ENCODE data around the gene CTRB1. TPM values are rescaled to one million over a fixed set of nuclear protein-coding genes. Genes with fewer than 3 reads are reported as not detected.
"Not testable (repeated sequence)": the region's sequence is repeated elsewhere in the genome, so short reads cannot be mapped to it uniquely, and the experiment has no call there.

CTRB1 gene
- total RNA-seq, 1 donor from 2014 or later = not detected

DNA sequence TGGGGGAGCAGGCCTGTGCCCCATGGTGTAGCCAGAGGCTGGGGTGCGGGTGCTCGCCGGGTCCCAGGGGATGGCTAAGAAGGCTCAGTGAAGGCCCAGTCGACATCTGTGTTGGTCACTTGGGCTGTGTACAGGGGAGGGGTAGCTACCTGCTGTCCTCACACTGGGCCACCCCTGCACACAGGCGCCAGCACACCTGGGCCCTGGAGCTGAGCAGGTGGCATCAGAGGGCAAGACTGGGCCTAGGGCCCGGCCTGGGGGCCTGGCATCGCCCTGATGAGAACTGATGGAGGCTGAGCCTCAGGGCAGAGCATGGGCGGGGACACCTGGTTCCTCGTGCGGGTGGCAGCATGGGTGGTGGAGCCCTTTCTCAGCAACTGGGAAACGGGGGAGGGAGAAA is 11.0 kb upstream of the CTRB1 start:
- no peak overlapping the region for H3K4me3 Mint-ChIP-seq
- no peaks in the 10 kb centered on the region for H3K36me3 Mint-ChIP-seq (ENCODE audit: low read depth)
- DNase-seq = no peak
- H3K9me3 Mint-ChIP-seq = no peaks in the 10 kb centered on the region
- H3K27me3 Mint-ChIP-seq = no peaks in the 10 kb centered on the region
- no peak overlapping the region for H3K27ac Mint-ChIP-seq
- H3K4me1 Mint-ChIP-seq = no peaks in the 10 kb centered on the region
- intact Hi-C loops (cut with micrococcal nuclease) = loop anchor here (2.0 kb wide), 1 partner anchor 17 kb away; no protein-coding TSS in a partner anchor

DNA sequence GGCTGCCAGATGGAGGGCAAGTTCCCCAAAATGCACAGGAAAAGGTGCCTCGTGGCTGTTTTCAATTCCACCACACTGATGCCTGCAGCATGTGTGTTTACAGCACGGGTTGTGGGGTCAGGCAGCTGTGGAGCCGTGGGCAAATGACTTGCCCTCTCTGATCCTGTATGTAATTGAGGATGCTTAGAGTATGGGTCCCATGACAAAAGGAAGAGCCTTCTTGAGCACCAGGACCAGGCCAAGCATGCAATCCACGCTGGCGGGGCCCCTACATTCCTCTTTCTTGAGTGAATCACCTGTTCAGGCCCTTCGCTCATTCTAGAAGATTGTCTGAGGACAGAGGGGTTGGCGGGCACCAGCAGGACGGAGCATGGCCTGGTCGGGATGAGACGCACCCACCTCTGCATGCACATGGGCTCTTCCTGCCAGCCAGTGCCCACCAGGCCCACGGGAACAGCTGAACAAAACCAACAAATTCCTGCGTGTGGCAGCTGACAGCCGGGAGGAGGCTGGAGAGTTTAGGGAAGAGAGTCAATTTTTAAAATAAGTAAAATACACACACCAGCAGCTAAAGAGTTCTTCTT is 10.5 kb upstream of the CTRB1 start:
- Mint-ChIP-seq H3K4me1 (no peaks in the 10 kb centered on the region), H3K27me3 (no peaks in the 10 kb centered on the region), H3K27ac (no peak overlapping the region), H3K36me3 (ENCODE audit: low read depth) (no peaks in the 10 kb centered on the region), H3K4me3 (no peak overlapping the region), H3K9me3 (no peaks in the 10 kb centered on the region)
- no peak for DNase-seq
- intact Hi-C loops (cut with micrococcal nuclease) = no loop called here

DNA sequence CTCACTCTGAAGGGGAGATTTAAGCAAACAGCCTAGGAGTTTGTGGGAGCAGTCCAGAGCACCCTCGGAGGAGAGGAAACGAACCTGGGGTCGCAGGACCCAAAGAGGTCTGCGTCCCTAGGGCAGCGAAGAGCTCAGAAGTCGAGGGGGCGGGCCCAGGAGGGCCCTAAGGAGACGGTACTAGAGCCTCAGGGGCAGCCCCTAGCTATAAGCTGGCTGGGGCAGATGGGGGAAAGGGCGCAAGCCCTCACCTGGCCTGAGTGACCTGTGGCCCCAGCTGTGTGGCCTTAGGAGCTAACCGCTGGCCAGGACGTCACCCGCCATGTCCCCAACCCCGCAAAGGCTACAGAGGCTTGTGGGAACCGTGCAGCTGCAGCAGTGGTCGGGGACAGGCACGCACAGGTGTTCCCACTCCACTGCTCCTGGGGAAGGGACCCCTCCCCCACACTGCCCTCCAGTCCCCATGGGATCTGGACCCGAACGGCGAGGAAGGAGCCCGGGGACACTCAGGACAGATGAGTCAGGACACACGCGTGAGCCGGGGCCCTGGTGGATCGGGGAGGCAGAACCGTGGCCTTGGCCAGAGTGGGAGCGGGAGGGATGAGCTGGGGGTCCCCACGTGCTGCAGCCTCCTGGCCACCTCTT is 9.8 kb upstream of the CTRB1 start:
- Mint-ChIP-seq H3K36me3 (ENCODE audit: low read depth) (no peaks in the 10 kb centered on the region), H3K4me3 (no peak overlapping the region), H3K27ac (no peak overlapping the region), H3K9me3 (no peaks in the 10 kb centered on the region), H3K4me1 (no peaks in the 10 kb centered on the region), H3K27me3 (no peaks in the 10 kb centered on the region)
- no peak for DNase-seq
- intact Hi-C loops (cut with micrococcal nuclease) = no loop called here

- H3K9me3 Mint-ChIP-seq; H3K4me1 Mint-ChIP-seq; H3K36me3 Mint-ChIP-seq (ENCODE audit: low read depth); DNase-seq; intact Hi-C loops (cut with micrococcal nuclease); H3K27ac Mint-ChIP-seq; H3K4me3 Mint-ChIP-seq; H3K27me3 Mint-ChIP-seq: not testable (repeated sequence)
Observed at GRCh38 chr16:75209514-75209913, 9.3 kb upstream of the CTRB1 start.

DNA sequence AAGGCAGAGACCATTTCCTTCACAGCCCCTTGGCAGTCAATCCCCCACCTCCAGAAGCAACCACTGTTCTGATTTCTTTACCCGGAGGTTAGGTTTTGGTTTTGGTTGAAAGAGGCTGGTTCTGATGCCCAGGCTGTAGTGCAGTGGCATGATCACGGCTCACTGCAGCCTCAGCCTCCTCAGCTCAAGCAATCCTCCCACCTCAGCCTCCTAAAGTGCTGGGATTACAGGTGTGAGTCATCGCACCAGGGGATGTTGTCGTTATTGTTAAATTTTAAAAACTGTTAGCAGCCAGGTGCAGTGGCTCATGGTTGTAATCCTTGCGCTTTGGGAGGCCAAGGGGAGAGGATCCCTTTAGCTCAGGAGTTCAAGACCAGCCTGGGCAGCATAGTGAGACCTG is 8.8 kb upstream of the CTRB1 start:
- Mint-ChIP-seq H3K36me3 (ENCODE audit: low read depth) (no peaks in the 10 kb centered on the region), H3K4me3 (no peak overlapping the region), H3K4me1 (no peaks in the 10 kb centered on the region), H3K27me3 (no peaks in the 10 kb centered on the region), H3K9me3 (no peaks in the 10 kb centered on the region), H3K27ac (no peak overlapping the region)
- intact Hi-C loops (cut with micrococcal nuclease) = no loop called here
- no peak for DNase-seq

DNA sequence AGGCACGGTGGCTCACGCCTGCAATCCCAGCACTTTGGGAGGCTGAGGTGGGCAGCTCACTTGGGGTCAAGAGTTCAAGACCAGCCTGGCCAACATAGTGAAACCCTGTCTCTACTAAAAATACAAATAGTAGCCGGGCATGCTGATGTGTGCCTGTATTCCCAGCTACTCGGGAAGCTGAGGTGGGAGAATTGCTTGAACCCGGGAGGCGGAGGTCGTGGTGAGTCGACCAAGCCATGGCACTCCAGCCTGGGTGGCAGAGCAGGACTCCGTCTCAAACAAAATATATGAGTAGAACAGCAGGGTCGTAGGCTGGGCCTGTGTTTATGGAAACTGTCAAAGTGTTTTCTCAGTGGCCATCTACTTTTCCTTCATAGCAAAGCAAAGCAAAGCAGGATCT is 7.5 kb upstream of the CTRB1 start:
- H3K27me3 Mint-ChIP-seq; H3K4me3 Mint-ChIP-seq; intact Hi-C loops (cut with micrococcal nuclease); H3K36me3 Mint-ChIP-seq (ENCODE audit: low read depth); H3K27ac Mint-ChIP-seq; H3K4me1 Mint-ChIP-seq; H3K9me3 Mint-ChIP-seq; DNase-seq: not testable (repeated sequence)

DNA sequence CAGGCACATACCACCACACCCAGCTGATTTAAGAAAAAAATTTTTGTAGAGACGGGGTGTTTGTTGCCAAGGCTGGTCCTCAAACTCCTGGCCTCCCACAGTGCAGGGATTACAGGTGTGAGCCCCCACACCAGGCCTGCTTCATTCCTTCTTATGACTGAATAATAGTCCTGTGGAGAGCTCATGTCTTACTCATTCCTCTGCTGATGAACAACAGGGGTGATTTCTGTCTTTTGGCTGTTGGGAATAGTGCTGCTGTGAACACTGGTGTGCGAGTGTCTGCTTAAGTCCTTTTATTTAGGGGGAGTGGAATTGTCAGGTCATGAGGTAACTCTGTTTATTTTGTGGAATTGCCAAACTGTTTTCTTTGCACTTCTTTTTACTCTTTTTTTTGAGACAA is 2.7 kb upstream of the CTRB1 start:
- H3K4me1 Mint-ChIP-seq = peaks cover 4% of the 10 kb centered on the region
- H3K4me3 Mint-ChIP-seq = no peak overlapping the region
- no peak overlapping the region for H3K27ac Mint-ChIP-seq
- H3K9me3 Mint-ChIP-seq = no peaks in the 10 kb centered on the region
- intact Hi-C loops (cut with micrococcal nuclease) = no loop called here
- no peaks in the 10 kb centered on the region for H3K36me3 Mint-ChIP-seq (ENCODE audit: low read depth)
- no peak for DNase-seq
- H3K27me3 Mint-ChIP-seq = no peaks in the 10 kb centered on the region

DNA sequence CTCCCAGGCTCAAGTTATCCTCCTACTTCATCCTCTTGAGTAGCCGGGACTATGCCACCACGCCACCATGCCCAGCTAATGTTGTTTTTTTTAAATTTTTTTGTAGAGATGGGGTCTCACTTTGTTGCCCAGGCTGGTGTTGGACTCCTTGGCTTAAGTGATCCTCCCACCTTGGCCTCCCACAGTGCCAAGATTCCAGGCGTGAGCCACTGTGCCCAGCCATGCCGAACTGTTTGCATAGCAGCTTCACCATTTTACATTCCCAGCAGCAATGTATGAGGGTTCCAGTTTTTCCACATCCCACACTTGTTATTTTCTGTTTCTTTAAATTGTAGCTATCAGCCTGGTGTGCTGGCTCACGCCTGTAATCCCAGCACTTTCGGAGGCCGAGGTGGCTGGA is 2.2 kb upstream of the CTRB1 start:
- DNase-seq = no peak
- intact Hi-C loops (cut with micrococcal nuclease) = no loop called here
- peaks cover 4% of the 10 kb centered on the region for H3K4me1 Mint-ChIP-seq
- H3K36me3 Mint-ChIP-seq (ENCODE audit: low read depth) = no peaks in the 10 kb centered on the region
- no peaks in the 10 kb centered on the region for H3K9me3 Mint-ChIP-seq
- no peak overlapping the region for H3K27ac Mint-ChIP-seq
- H3K4me3 Mint-ChIP-seq = no peak overlapping the region
- H3K27me3 Mint-ChIP-seq = no peaks in the 10 kb centered on the region

GRCh38 chr16:75217389-75217851 is 1.4 kb upstream of the CTRB1 start:
- Mint-ChIP-seq H3K9me3 (no peaks in the 10 kb centered on the region), H3K27me3 (no peaks in the 10 kb centered on the region), H3K4me3 (no peak overlapping the region), H3K4me1 (peaks cover 4% of the 10 kb centered on the region), H3K27ac (no peak overlapping the region), H3K36me3 (ENCODE audit: low read depth) (no peaks in the 10 kb centered on the region)
- no peak for DNase-seq
- intact Hi-C loops (cut with micrococcal nuclease) = no loop called here

GRCh38 chr16:75219088-75219487 is 300 bp downstream of the CTRB1 start:
- intact Hi-C loops (cut with micrococcal nuclease) = no loop called here
- Mint-ChIP-seq H3K27ac (no peak overlapping the region), H3K4me1 (peaks cover 4% of the 10 kb centered on the region), H3K9me3 (no peaks in the 10 kb centered on the region), H3K4me3 (no peak overlapping the region), H3K36me3 (ENCODE audit: low read depth) (no peaks in the 10 kb centered on the region), H3K27me3 (no peaks in the 10 kb centered on the region)
- no peak for DNase-seq

DNA sequence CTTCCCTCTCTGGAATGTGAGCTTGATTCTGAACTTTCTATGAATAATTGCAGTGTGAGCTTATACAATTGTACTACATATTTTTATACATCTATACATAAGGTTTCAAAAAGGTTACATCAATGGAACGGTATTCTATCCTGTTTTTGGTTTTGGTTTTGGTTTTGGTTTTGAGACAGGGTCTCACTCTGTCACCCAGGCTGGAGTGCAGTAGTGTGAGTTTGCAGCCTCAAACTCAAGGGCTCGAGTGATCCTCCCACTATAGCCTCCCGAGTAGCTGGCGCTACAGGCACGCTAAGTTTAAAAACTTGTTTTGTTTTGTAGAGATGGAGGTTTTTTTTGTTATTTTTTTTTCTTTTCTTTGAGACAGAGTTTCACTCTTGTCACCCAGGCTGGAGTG is 1.1 kb downstream of the CTRB1 start:
- Mint-ChIP-seq H3K4me3 (peak overlapping the region; percentile 70), H3K27ac (peak overlapping the region; percentile 59), H3K4me1 (peaks cover 4% of the 10 kb centered on the region), H3K27me3 (no peaks in the 10 kb centered on the region), H3K36me3 (ENCODE audit: low read depth) (no peaks in the 10 kb centered on the region), H3K9me3 (no peaks in the 10 kb centered on the region)
- peak; percentile 73 for DNase-seq
- intact Hi-C loops (cut with micrococcal nuclease) = no loop called here

DNA sequence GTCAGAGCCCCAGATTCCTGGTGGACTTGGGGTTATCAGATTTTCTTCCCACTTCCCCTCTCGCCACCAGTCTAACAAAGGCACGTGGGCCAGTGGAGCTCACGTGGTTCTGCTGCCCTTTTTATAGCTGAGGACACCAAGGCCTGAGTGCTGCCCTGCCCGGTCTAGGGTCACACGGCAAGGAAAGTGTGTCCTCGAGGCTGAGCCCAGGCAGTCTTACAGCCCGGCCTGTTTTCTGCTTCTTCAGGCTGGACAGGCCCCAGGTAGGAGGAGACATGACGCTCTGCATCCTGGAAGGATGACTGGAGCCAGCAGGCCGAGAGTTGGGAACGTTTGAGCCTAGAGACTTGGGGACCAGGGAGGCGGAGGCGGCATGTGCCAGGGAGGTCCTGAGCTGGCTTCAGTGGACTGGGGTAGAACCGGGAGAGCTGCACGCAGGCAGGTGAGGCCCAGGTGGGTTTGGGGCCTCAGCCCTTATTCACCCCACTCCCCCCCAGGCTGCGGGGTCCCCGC is 3.5 kb downstream of the CTRB1 start:
- DNase-seq = no peak
- H3K36me3 Mint-ChIP-seq (ENCODE audit: low read depth) = no peaks in the 10 kb centered on the region
- peaks cover 4% of the 10 kb centered on the region for H3K4me1 Mint-ChIP-seq
- intact Hi-C loops (cut with micrococcal nuclease) = no loop called here
- H3K9me3 Mint-ChIP-seq = no peaks in the 10 kb centered on the region
- H3K27me3 Mint-ChIP-seq = no peaks in the 10 kb centered on the region
- H3K4me3 Mint-ChIP-seq = no peak overlapping the region
- H3K27ac Mint-ChIP-seq = no peak overlapping the region

DNA sequence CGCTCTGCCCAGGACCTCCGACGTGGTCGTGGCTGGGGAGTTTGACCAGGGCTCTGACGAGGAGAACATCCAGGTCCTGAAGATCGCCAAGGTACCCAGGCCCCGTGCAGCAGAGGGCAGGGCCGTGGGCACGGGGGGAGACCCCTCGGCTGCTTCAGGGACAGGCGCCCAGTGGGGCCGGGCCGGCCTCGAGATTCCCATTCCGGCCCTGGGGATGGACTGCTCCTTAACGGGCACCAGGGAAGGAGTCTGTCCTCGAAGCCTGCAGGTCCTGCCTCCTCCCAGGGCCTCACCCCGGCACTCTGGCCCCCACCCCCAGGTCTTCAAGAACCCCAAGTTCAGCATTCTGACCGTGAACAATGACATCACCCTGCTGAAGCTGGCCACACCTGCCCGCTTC is 4.3 kb downstream of the CTRB1 start:
- H3K4me1 Mint-ChIP-seq; H3K36me3 Mint-ChIP-seq (ENCODE audit: low read depth); H3K27me3 Mint-ChIP-seq; H3K9me3 Mint-ChIP-seq; H3K4me3 Mint-ChIP-seq; H3K27ac Mint-ChIP-seq; DNase-seq; intact Hi-C loops (cut with micrococcal nuclease): not testable (repeated sequence)

DNA sequence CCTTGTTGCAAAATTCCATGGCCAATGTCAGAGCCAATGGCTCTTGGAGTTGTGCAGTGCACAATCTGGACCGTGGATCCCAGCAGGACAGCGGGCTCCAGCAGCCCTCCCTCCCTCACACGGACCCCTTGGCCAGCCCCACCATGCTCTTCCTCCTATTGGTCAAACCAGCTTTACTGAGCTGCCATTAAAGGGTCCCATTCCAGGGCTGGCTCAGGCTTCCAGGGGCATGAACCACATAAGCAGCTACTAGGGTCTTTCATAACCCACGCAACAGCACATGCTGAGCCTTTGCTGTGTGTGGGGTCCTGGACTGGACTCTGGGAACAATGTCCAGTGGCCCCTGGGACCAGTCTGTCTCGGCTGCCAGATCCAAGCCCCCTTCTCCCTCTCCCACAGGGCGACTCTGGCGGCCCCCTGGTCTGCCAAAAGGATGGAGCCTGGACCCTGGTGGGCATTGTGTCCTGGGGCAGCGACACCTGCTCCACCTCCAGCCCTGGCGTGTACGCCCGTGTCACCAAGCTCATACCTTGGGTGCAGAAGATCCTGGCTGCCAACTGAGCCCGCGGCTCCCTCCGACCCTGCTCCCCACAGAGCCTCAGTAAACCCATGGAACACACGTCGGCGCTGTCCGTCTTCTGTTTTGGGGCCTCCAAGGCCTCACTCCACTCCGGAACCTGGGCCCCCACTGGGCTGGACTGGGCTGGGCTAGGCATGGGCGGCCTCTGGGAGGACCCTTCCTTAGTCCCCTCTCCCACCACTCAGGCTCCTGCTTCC is 5.7 kb downstream of the CTRB1 start:
- H3K27me3 Mint-ChIP-seq = no peaks in the 10 kb centered on the region
- peaks cover 4% of the 10 kb centered on the region for H3K4me1 Mint-ChIP-seq
- no peak overlapping the region for H3K27ac Mint-ChIP-seq
- no peak for DNase-seq
- H3K9me3 Mint-ChIP-seq = no peaks in the 10 kb centered on the region
- no peak overlapping the region for H3K4me3 Mint-ChIP-seq
- H3K36me3 Mint-ChIP-seq (ENCODE audit: low read depth) = no peaks in the 10 kb centered on the region
- intact Hi-C loops (cut with micrococcal nuclease) = loop anchor here (2.0 kb wide), 1 partner anchor 18 kb away; the partner anchor contains the start of gene CTRB2
